OCI-LY1 (cell line): ENCODE measurements around the gene HBZ.

ENCODE experiments used
- H2AFZ ChIP-seq: fragments of 200-600 bp; sonication (generic), shearing (Covaris generic); 2 replicates; pipeline ENCODE4 v1.6.0; 2014; ENCODE audit warnings: antibody characterized with exemption, mild to moderate bottlenecking, low read length
- H3F3A ChIP-seq: fragments of 200-600 bp; sonication (generic), shearing (Covaris generic); 2 replicates; pipeline ENCODE4 v1.6.0; 2014; ENCODE audit warnings: mild to moderate bottlenecking, antibody characterized with exemption, low read length, moderate library complexity; ENCODE audit not compliant: insufficient read depth
- H3K27ac ChIP-seq: fragments of 200-600 bp; sonication (generic); 2 replicates; pipeline ENCODE4 v1.5.1; 2014; ENCODE audit warnings: low read length, mixed run types, mild to moderate bottlenecking, low read depth; ENCODE audit not compliant: poor library complexity, severe bottlenecking
- H3K27me3 ChIP-seq: fragments of 200-600 bp; sonication (generic); 2 replicates; pipeline ENCODE4 v1.6.0; 2014; ENCODE audit warnings: antibody characterized with exemption, mild to moderate bottlenecking, low read length, moderate library complexity; ENCODE audit not compliant: insufficient read depth
- H3K36me3 ChIP-seq: fragments of 200-600 bp; sonication (generic); 2 replicates; pipeline ENCODE4 v1.6.1; 2014; ENCODE audit warnings: mild to moderate bottlenecking, antibody characterized with exemption, low read length, moderate library complexity, mixed read lengths; ENCODE audit not compliant: insufficient read depth
- H3K4me1 ChIP-seq: fragments of 200-600 bp; sonication (generic); 2 replicates; pipeline ENCODE4 v1.5.1; 2014; ENCODE audit warnings: mild to moderate bottlenecking, low read length, moderate library complexity; ENCODE audit not compliant: insufficient read depth, severe bottlenecking
- H3K4me2 ChIP-seq: fragments of 200-600 bp; sonication (generic), shearing (Covaris generic); 2 replicates; pipeline ENCODE4 v1.6.1; 2014; ENCODE audit warnings: low read length
- H3K4me3 ChIP-seq: fragments of 200-600 bp; sonication (generic); 2 replicates; pipeline ENCODE4 v1.5.1; 2014; ENCODE audit warnings: low read length, low read depth, mild to moderate bottlenecking, mixed read lengths; ENCODE audit not compliant: poor library complexity, severe bottlenecking
- H3K79me2 ChIP-seq: fragments of 200-600 bp; shearing (Covaris generic); 2 replicates; pipeline ENCODE4 v1.6.1; 2016; ENCODE audit warnings: mixed run types, low read length, mixed read lengths; ENCODE audit not compliant: insufficient read depth
- H3K9ac ChIP-seq: fragments of 200-600 bp; sonication (generic), shearing (Covaris generic); 2 replicates; pipeline ENCODE4 v1.6.1; 2014; ENCODE audit warnings: mild to moderate bottlenecking, low read length, mixed read lengths
- H3K9me2 ChIP-seq: fragments of 200-600 bp; sonication (generic), shearing (Covaris generic); 2 replicates; pipeline ENCODE4 v1.6.1; 2014; ENCODE audit warnings: low read depth, mild to moderate bottlenecking, low read length, mixed read lengths
- H3K9me3 ChIP-seq: fragments of 200-600 bp; shearing (Covaris generic); 2 replicates; pipeline ENCODE4 v1.6.1; 2014; ENCODE audit warnings: low read length, mixed read lengths
- H4K20me1 ChIP-seq: fragments of 200-600 bp; sonication (generic), shearing (Covaris generic); 2 replicates; pipeline ENCODE4 v1.6.0; 2016; ENCODE audit warnings: mild to moderate bottlenecking, low read length; ENCODE audit not compliant: insufficient read depth
- EZH2 ChIP-seq: fragments of 200-600 bp; sonication (generic), shearing (Covaris generic); IDR thresholded peaks from 2 replicates; pipeline ENCODE4 v1.8.0; 2017; ENCODE audit warnings: borderline replicate concordance, mixed run types, mild to moderate bottlenecking, antibody characterized with exemption, low read length, moderate library complexity, mixed read lengths
- TF ChIP-seq, protein P1 (sequence below): fragments of 200-600 bp; sonication (generic), shearing (Covaris generic); IDR thresholded peaks from 2 replicates; pipeline ENCODE4 v1.5.1; 2017; ENCODE audit warnings: mild to moderate bottlenecking, antibody characterized with exemption, low read length, moderate library complexity, mixed read lengths

The HBZ gene

DNA sequence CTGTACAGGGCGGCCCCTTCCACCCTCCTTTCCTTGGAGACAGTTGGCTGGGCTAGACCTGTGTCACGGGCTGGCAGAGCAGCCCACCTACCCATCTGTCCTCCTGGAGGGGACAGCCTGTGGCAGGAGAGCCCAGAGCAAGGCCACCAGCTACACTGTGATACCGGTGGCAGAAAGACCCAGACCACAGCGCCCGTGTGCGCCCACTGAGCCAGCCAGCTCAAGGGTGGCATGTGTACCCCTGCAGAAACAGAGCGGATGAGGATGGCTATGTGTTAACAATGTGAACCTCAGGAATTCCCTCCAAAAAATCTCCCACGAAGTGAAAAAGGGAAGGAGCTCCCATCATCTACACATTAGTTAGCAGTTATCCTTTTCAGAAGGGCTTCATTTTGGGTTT lies 34.9 kb downstream of the HBZ start:
- H3K9ac ChIP-seq = no peak overlapping the region
- no peak overlapping the region for H3K4me3 ChIP-seq
- peaks cover 59% of the 10 kb centered on the region for H3K36me3 ChIP-seq
- H3F3A ChIP-seq = no peaks in the 10 kb centered on the region
- H3K27me3 ChIP-seq = no peaks in the 10 kb centered on the region
- TF ChIP-seq, protein P1, sequence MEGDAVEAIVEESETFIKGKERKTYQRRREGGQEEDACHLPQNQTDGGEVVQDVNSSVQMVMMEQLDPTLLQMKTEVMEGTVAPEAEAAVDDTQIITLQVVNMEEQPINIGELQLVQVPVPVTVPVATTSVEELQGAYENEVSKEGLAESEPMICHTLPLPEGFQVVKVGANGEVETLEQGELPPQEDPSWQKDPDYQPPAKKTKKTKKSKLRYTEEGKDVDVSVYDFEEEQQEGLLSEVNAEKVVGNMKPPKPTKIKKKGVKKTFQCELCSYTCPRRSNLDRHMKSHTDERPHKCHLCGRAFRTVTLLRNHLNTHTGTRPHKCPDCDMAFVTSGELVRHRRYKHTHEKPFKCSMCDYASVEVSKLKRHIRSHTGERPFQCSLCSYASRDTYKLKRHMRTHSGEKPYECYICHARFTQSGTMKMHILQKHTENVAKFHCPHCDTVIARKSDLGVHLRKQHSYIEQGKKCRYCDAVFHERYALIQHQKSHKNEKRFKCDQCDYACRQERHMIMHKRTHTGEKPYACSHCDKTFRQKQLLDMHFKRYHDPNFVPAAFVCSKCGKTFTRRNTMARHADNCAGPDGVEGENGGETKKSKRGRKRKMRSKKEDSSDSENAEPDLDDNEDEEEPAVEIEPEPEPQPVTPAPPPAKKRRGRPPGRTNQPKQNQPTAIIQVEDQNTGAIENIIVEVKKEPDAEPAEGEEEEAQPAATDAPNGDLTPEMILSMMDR = no peak
- no peaks in the 10 kb centered on the region for H4K20me1 ChIP-seq
- no peak overlapping the region for H2AFZ ChIP-seq
- H3K4me1 ChIP-seq = no peaks in the 10 kb centered on the region
- H3K27ac ChIP-seq = no peak overlapping the region
- H3K79me2 ChIP-seq = no peaks in the 10 kb centered on the region
- H3K4me2 ChIP-seq = no peak overlapping the region
- no peaks in the 10 kb centered on the region for H3K9me3 ChIP-seq
- no peaks in the 10 kb centered on the region for H3K9me2 ChIP-seq

DNA sequence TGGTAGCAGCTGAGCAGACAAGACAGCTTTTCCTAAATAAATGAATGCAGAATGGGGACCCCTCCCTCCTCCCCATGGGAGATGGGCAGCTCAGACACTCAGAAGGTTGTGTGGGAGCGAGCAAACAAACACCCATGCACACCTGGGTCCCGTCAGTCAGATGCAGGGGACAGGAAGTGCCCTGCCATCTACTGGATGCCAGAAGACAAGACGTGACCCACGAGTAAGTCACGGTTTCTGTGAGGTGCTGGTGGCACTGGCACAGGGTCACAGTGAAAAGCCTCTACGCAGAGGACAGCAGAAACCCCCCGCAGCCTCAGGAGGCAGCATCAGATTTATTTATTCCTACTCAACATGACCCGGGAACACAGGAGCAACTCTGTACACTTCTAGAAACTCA lies 36.2 kb downstream of the HBZ start:
- Histone ChIP-seq H3K9me3 (no peaks in the 10 kb centered on the region), H3K79me2 (no peaks in the 10 kb centered on the region), H3K4me2 (no peak overlapping the region), H3K27me3 (no peaks in the 10 kb centered on the region), H2AFZ (no peak overlapping the region), H3K4me3 (no peak overlapping the region), H3K36me3 (peaks cover 73% of the 10 kb centered on the region), H3K9me2 (no peaks in the 10 kb centered on the region), H3F3A (no peaks in the 10 kb centered on the region), H4K20me1 (no peaks in the 10 kb centered on the region), H3K4me1 (no peaks in the 10 kb centered on the region), H3K9ac (no peak overlapping the region), H3K27ac (no peak overlapping the region)
- TF ChIP-seq, protein P1 = peak; percentile 57; the same call in 1 of the 2 replicates
- no peak for TF ChIP-seq EZH2

DNA sequence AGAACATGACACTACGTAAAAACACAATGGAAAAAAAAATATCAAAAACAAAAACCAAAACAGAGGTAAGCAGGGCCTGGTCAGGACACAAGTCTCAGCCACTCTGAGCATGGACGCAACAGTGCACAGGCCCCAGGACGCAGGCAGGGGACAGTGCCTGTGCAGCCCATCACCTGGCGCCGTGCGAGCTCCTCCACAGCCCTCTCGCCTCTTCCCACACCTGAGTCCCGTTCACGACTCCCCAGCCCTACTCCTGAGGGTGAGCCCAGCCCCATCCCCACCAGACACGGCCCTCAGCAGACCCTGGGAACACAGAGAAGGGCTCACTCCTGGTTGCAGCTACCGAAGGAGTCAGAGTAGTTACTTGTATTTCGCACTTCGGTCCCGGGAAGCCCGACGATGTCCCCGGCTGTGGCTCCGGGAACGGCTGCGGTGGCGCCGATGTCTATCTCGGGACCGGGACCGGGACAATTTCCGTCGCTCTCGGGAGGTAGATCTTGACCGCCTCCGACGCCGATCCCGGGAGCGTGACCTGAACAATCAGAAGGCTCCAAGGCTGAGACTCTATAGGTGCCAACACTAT lies 37.3 kb downstream of the HBZ start:
- no peaks in the 10 kb centered on the region for H3K9me3 ChIP-seq
- H3K27me3 ChIP-seq = no peaks in the 10 kb centered on the region
- no peaks in the 10 kb centered on the region for H3F3A ChIP-seq
- no peaks in the 10 kb centered on the region for H3K79me2 ChIP-seq
- H3K4me3 ChIP-seq = no peak overlapping the region
- no peaks in the 10 kb centered on the region for H3K9me2 ChIP-seq
- no peak overlapping the region for H3K4me2 ChIP-seq
- no peak overlapping the region for H3K27ac ChIP-seq
- no peak overlapping the region for H3K9ac ChIP-seq
- no peaks in the 10 kb centered on the region for H3K4me1 ChIP-seq
- TF ChIP-seq, protein P1 = no peak
- no peak for TF ChIP-seq EZH2
- H2AFZ ChIP-seq = no peak overlapping the region
- no peaks in the 10 kb centered on the region for H4K20me1 ChIP-seq
- H3K36me3 ChIP-seq = peaks cover 78% of the 10 kb centered on the region
